ENCODE results near the gene COQ4.
"Not testable (repeated sequence)": the region's sequence is repeated elsewhere in the genome, so short reads cannot be mapped to it uniquely, and the experiment has no call there.

Gene COQ4

GRCh38 chr9:128322404-128323211, at the start of gene COQ4, which contains the start of gene TRUB2:
TSS of gene COQ4 (plus strand) at chr9:128322839. CDS start at chr9:128322859, 20 bp downstream.
TSS of gene TRUB2 (minus strand) at chr9:128322447. CDS start at chr9:128322408, 39 bp downstream.
- H3K4me3 ChIP-seq (ENCODE audit: low read depth, low read length), result peak within 1 kb of the TSS; percentile 96
- TF ChIP-seq CTCF (IDR thresholded peaks at IDR 0.05; ENCODE audit: low read depth, low read length), result no peak

GRCh38 chr9:128274245-128274644, 48.4 kb upstream of the COQ4 start:
- no peak for TF ChIP-seq CTCF (IDR thresholded peaks at IDR 0.05; ENCODE audit: low read depth, low read length)
- H3K4me3 ChIP-seq (ENCODE audit: low read depth, low read length), result peak overlapping the region; percentile 99

- no peak for TF ChIP-seq CTCF (IDR thresholded peaks at IDR 0.05; ENCODE audit: low read depth, low read length)
- peak within 1 kb of the TSS; percentile 99 for H3K4me3 ChIP-seq (ENCODE audit: low read depth, low read length)
These were observed 47.2 kb upstream of the COQ4 start, which contains the start of gene GOLGA2 for GRCh38 chr9:128275198-128276007. TSS of gene GOLGA2 (minus strand) at chr9:128276007. CDS start at chr9:128275976, 31 bp downstream.

- peak within 1 kb of the TSS; percentile 99 for H3K4me3 ChIP-seq (ENCODE audit: low read depth, low read length)
- no peak for TF ChIP-seq CTCF (IDR thresholded peaks at IDR 0.05; ENCODE audit: low read depth, low read length)
These were observed 46.5 kb upstream of the COQ4 start, which contains the start of gene SWI5 for GRCh38 chr9:128276008-128276573. TSS of gene SWI5 (plus strand) at chr9:128276276.

- H3K4me3 ChIP-seq (ENCODE audit: low read depth, low read length), result peak overlapping the region; percentile 99
- TF ChIP-seq CTCF (IDR thresholded peaks at IDR 0.05; ENCODE audit: low read depth, low read length), result no peak
These were observed 45.9 kb upstream of the COQ4 start for GRCh38 chr9:128276574-128277270.

- not testable (repeated sequence) for H3K4me3 ChIP-seq (ENCODE audit: low read depth, low read length)
These were observed 43.3 kb upstream of the COQ4 start for GRCh38 chr9:128279088-128280073.
